ENCODE data around the gene ALLC. TPM values are rescaled to one million over a fixed set of nuclear protein-coding genes. Genes with fewer than 3 reads are reported as not detected.

ALLC gene
- total and polyA plus RNA-seq, 9 of the 15 experiments (the other 6 are each of a cell fraction or from before 2014, with no cell fraction given) = not detected

GRCh38 chr2:3681625-3682024 lies 23.6 kb downstream of the ALLC start:
- in situ Hi-C loops (cut with MboI) = no loop called here
- POLR2A ChIA-PET = no interaction called here
- CTCF ChIA-PET (ENCODE audit: low intra/inter-chr PET ratio) = no interaction called here

More at GRCh38 chr2:3681625-3682024, 23.6 kb downstream of the ALLC start:
- Histone ChIP-seq H2AFZ (ENCODE audit: low read depth, low read length) (no peak overlapping the region), H3K79me2 (ENCODE audit: control insufficient read depth, insufficient read depth, low read length) (no peaks in the 10 kb centered on the region), H3K36me3 (ENCODE audit: control insufficient read depth, insufficient read depth, low read length) (no peaks in the 10 kb centered on the region), H3K4me3 (no peak overlapping the region), H3K9ac (ENCODE audit: insufficient read depth in 1 of 2, low read depth in 2 of 2, low read length in 2 of 2) (no peak overlapping the region), H3K27me3 (ENCODE audit: control insufficient read depth in 2 of 2, insufficient read depth in 2 of 2, low read length in 2 of 2) (peaks cover 13 to 44% of the 10 kb centered on the region in 2 experiments; a peak in 4 of 5 replicates), H3K9me1 (ENCODE audit: control insufficient read depth, insufficient read depth, low read length) (no peaks in the 10 kb centered on the region), H3K27ac (ENCODE audit: extremely low read depth, low read depth, low read length) (no peak overlapping the region), H3K9me3 (replicated peaks; ENCODE audit: control insufficient read depth, insufficient read depth, low read depth, low read length) (no peaks in the 10 kb centered on the region), H3K4me2 (ENCODE audit: insufficient read depth, low read length) (no peak overlapping the region), H4K20me1 (replicated peaks; ENCODE audit: control insufficient read depth, insufficient read depth, low read length) (no peaks in the 10 kb centered on the region), H3K4me1 (replicated peaks in 1 of 2; ENCODE audit: control insufficient read depth in 2 of 2, insufficient read depth in 2 of 2, low read length in 2 of 2) (no peaks in the 10 kb centered on the region)
- WGBS (ENCODE audit: insufficient coverage, low coverage, missing lambda C conversion rate) = 2% methylated on average over 5 of the region's 5 CpGs
- TF ChIP-seq ZBTB49 (CRISPR knock-in tag; IDR thresholded peaks at IDR 0.05; ENCODE audit: borderline replicate concordance) = no peak
- no peak for TF ChIP-seq SMARCC2 (IDR thresholded peaks at IDR 0.05; ENCODE audit: low read depth)
- no peak for TF ChIP-seq ZFX (CRISPR knock-in tag; IDR thresholded peaks at IDR 0.05)
- no peak for TF ChIP-seq TRIM24 (IDR thresholded peaks at IDR 0.05)
- TF ChIP-seq ZFP91 (CRISPR knock-in tag; IDR thresholded peaks at IDR 0.05) = no peak
- TF ChIP-seq CHD1 (IDR thresholded peaks at IDR 0.05; ENCODE audit: low read length) = no peak
- no peak for TF ChIP-seq ZNF23 (CRISPR knock-in tag; IDR thresholded peaks at IDR 0.05)
- TF ChIP-seq CHD2 (IDR thresholded peaks at IDR 0.05; ENCODE audit: low read depth, low read length) = no peak
- TF ChIP-seq ZNF324 (CRISPR knock-in tag; IDR thresholded peaks at IDR 0.05) = no peak
- no peak for TF ChIP-seq PREB (CRISPR knock-in tag; IDR thresholded peaks at IDR 0.05)
- no peak for TF ChIP-seq ZNF174 (CRISPR knock-in tag; IDR thresholded peaks at IDR 0.05)
- no peak for DNase-seq (ENCODE audit: extremely low read depth in 1 of 4, low spot score in 3 of 4)
- BruUV-seq (replicated peaks) = no TSS peak
- no peak for ATAC-seq
- intact Hi-C loops (cut with micrococcal nuclease) = no loop called here
- no peak for FAIRE-seq

Measured in K562 (cell line).